RWPE1 (cell line): ENCODE measurements around the gene ZNF445.

Experiments
- CTCF ChIA-PET: fragments of 350-600 bp; sonication (Branson Sonifier 250); formaldehyde crosslinking; extraction: SDS; loops from one replicate; lab custom pipeline; 2021; lab: Yijun Ruan, JAX
- POLR2A ChIA-PET: fragments of 400-600 bp; formaldehyde crosslinking; extraction: SDS; loops from one replicate; lab custom pipeline; 2020; ENCODE audit warnings: antibody characterized with exemption; ENCODE audit not compliant: low non-redundant PET; lab: Yijun Ruan, JAX
- DNase-seq: peaks from one replicate; pipeline ENCODE4 v3.0.0; 2012; ENCODE audit warnings: low spot score
- H3K27ac ChIP-seq: fragments of 450-650 bp; 2 replicates; pipeline ENCODE4 v1.5.1; 2017
- CTCF ChIP-seq: fragments of 450-650 bp; conservative IDR thresholded peaks from 2 replicates; pipeline ENCODE4 v1.5.1; 2017; ENCODE audit warnings: low read depth, mild to moderate bottlenecking

The ZNF445 gene

GRCh38 chr3:44454258-44454657, 23.2 kb downstream of the ZNF445 start:
- no peak for DNase-seq
- no peak overlapping the region for H3K27ac ChIP-seq
- ChIA-PET POLR2A (no interaction called here), CTCF (no interaction called here)
- TF ChIP-seq CTCF = no peak

GRCh38 chr3:44451441-44451840, 26.0 kb downstream of the ZNF445 start:
- CTCF ChIA-PET = no interaction called here
- POLR2A ChIA-PET = no interaction called here

GRCh38 chr3:44446929-44447328, 30.5 kb downstream of the ZNF445 start:
- TF ChIP-seq CTCF = no peak
- ChIA-PET CTCF (no interaction called here), POLR2A (no interaction called here)
- no peak overlapping the region for H3K27ac ChIP-seq
- DNase-seq = no peak

More at GRCh38 chr3:44451441-44451840, 26.0 kb downstream of the ZNF445 start:
- H3K27ac ChIP-seq = no peak overlapping the region
- TF ChIP-seq CTCF = no peak
- no peak for DNase-seq

GRCh38 chr3:44445786-44446185, 31.7 kb downstream of the ZNF445 start:
- CTCF ChIA-PET = no interaction called here
- TF ChIP-seq CTCF = no peak
- no peak for DNase-seq
- POLR2A ChIA-PET = no interaction called here
- H3K27ac ChIP-seq = no peak overlapping the region

- no peak for DNase-seq
- TF ChIP-seq CTCF = no peak
- ChIA-PET CTCF (interaction anchor here (0.5 kb wide), 1 partner anchor 13 kb away, joined by 6 read pairs; no protein-coding TSS in a partner anchor), POLR2A (no interaction called here)
- no peak overlapping the region for H3K27ac ChIP-seq
Measured at GRCh38 chr3:44444896-44445691, 32.4 kb downstream of the ZNF445 start.

GRCh38 chr3:44444437-44444836, 33.0 kb downstream of the ZNF445 start:
- CTCF ChIA-PET = no interaction called here
- H3K27ac ChIP-seq = no peak overlapping the region
- no peak for DNase-seq

More at GRCh38 chr3:44444437-44444836, 33.0 kb downstream of the ZNF445 start:
- POLR2A ChIA-PET = no interaction called here
- TF ChIP-seq CTCF = no peak
